HG02763 (cell line): ENCODE data around the gene PI4K2A.
A peak's percentile ranks its signal among the peaks of the same experiment; 100 is the strongest.
"Not testable (repeated sequence)": the region's sequence is repeated elsewhere in the genome, so short reads cannot be mapped to it uniquely, and the experiment has no call there.

Experiments used
- ATAC-seq: cut with Tn5 transposase; IDR thresholded peaks from one replicate; pipeline ENCODE4 v1.9.1; 2021; ENCODE audit warnings: mild to moderate bottlenecking, moderate library complexity; ENCODE audit not compliant: unreplicated experiment

PI4K2A gene

GRCh38 chr10:97673736-97674525, 33.5 kb downstream of the PI4K2A start:
- ATAC-seq: no peak

GRCh38 chr10:97675222-97675621, 34.8 kb downstream of the PI4K2A start:
- no peak for ATAC-seq

- no peak for ATAC-seq
These were observed 36.5 kb downstream of the PI4K2A start for GRCh38 chr10:97676770-97677581.

GRCh38 chr10:97679594-97679993, 39.1 kb downstream of the PI4K2A start:
- ATAC-seq: no peak

GRCh38 chr10:97682042-97682441, 41.6 kb downstream of the PI4K2A start:
- ATAC-seq: no peak

GRCh38 chr10:97683556-97684367, 43.3 kb downstream of the PI4K2A start:
- no peak for ATAC-seq

GRCh38 chr10:97684368-97684713, 43.9 kb downstream of the PI4K2A start:
- ATAC-seq: not testable (repeated sequence)

- no peak for ATAC-seq
These were observed 44.5 kb downstream of the PI4K2A start for GRCh38 chr10:97684866-97685394.

- ATAC-seq: no peak
These were observed 45.0 kb downstream of the PI4K2A start for GRCh38 chr10:97685395-97685958.

GRCh38 chr10:97686301-97686961, 46.0 kb downstream of the PI4K2A start:
- ATAC-seq: no peak

GRCh38 chr10:97686962-97687784, 46.7 kb downstream of the PI4K2A start, which contains the start of gene AVPI1:
Gene AVPI1 (minus strand): TSS chr10:97687241. CDS start chr10:97679905, 7,336 bp downstream.
- peak; percentile 95 for ATAC-seq

- ATAC-seq: no peak
These were observed 47.6 kb downstream of the PI4K2A start for GRCh38 chr10:97687785-97688781.

- ATAC-seq: no peak
These were observed 49.1 kb downstream of the PI4K2A start for GRCh38 chr10:97689559-97690020.

GRCh38 chr10:97690133-97690532, 49.7 kb downstream of the PI4K2A start:
- no peak for ATAC-seq

- ATAC-seq: not testable (repeated sequence)
These were observed 57.7 kb downstream of the PI4K2A start for GRCh38 chr10:97698072-97698655.

GRCh38 chr10:97701438-97702069, 61.1 kb downstream of the PI4K2A start:
- ATAC-seq: peak; percentile 68
